Measurements from ENCODE around the gene TSTD2. TPM values are rescaled to one million over a fixed set of nuclear protein-coding genes. Genes with fewer than 3 reads are reported as not detected.

TSTD2 gene
- total RNA-seq, 6 donors from 2014 or later, result 10.4 to 26.0 (median 21.0) TPM

DNA sequence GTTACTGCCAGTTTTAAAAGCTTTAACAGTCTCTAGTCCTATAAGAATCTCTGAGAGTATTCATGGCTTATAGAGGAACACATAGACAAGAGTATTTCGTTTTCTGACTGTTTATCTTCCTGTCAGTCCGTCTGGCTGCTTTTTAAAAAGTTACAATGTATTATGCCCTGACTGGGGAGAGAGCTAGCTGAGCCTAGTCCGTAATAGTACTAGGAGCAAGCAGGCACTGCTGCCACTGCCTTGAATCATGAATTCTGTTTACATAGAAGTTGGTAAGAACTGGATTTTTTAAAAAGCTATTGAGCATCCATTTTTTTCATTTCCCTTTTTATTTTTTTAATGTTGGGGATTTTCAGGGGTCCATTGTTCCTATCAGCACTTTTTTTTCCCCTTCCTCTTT is 37.4 kb upstream of the TSTD2 start:
- DNase-seq, result no peak
- H3K4me3 ChIP-seq, result no peak overlapping the region
- no peaks in the 10 kb centered on the region for H3K4me1 ChIP-seq
- H3K9me3 ChIP-seq, result no peaks in the 10 kb centered on the region
- no peak overlapping the region for H3K27ac ChIP-seq
- 47 to 77% methylated on average over 3 of the region's 3 CpGs for WGBS, 2 donors
- peaks cover 55 to 100% (median 71%) of the 10 kb centered on the region in 4 donors for H3K36me3 ChIP-seq
- no peak for ATAC-seq (ENCODE audit: low FRiP score in 2 of 2)
- no peak for TF ChIP-seq CTCF (IDR thresholded peaks at IDR 0.05)
- TF ChIP-seq POLR2AphosphoS5 (IDR thresholded peaks at IDR 0.05), result no peak
- TF ChIP-seq POLR2A (IDR thresholded peaks at IDR 0.05), result no peak
- TF ChIP-seq EP300 (IDR thresholded peaks at IDR 0.05), result no peak
- no peaks in the 10 kb centered on the region for H3K27me3 ChIP-seq

DNA sequence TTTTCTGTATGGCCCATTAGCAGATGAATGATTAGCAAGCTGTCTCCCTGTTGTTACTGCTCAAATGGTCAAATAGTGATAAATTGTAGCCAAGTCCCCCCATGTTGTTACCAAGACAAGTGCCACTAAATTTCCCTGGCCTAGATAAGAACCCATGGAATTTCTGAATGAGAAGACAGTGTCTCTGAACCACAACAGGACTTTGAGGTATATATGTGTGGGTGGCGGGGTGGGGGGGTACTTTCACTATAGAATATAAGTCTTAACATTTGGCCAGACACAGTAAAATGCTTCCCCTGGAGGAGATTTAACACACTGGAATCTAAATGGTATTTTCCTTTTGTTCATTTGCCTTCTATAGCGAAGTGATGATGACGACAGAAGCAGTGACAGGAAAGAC is 35.3 kb upstream of the TSTD2 start:
- TF ChIP-seq POLR2AphosphoS5 (IDR thresholded peaks at IDR 0.05), result no peak
- no peak for TF ChIP-seq CTCF (IDR thresholded peaks at IDR 0.05)
- no peak for TF ChIP-seq POLR2A (IDR thresholded peaks at IDR 0.05)
- TF ChIP-seq EP300 (IDR thresholded peaks at IDR 0.05), result no peak
- Histone ChIP-seq H3K27ac (no peak overlapping the region), H3K4me1 (no peaks in the 10 kb centered on the region), H3K36me3 (peaks cover 69 to 100% (median 71%) of the 10 kb centered on the region in 4 donors), H3K27me3 (no peaks in the 10 kb centered on the region), H3K9me3 (no peaks in the 10 kb centered on the region), H3K4me3 (no peak overlapping the region)
- whole genome bisulfite sequencing, 2 donors, result 65 to 94% methylated on average over 3 of the region's 3 CpGs
- no peak for ATAC-seq (ENCODE audit: low FRiP score in 2 of 2)
- DNase-seq, result no peak

- no peak for TF ChIP-seq CTCF (IDR thresholded peaks at IDR 0.05)
- no peak for TF ChIP-seq POLR2AphosphoS5 (IDR thresholded peaks at IDR 0.05)
- TF ChIP-seq POLR2A (IDR thresholded peaks at IDR 0.05), result no peak
- no peak for TF ChIP-seq EP300 (IDR thresholded peaks at IDR 0.05)
- Histone ChIP-seq H3K9me3 (no peaks in the 10 kb centered on the region), H3K36me3 (peaks cover 58 to 100% (median 64%) of the 10 kb centered on the region in 4 donors), H3K4me1 (no peaks in the 10 kb centered on the region), H3K4me3 (no peak overlapping the region), H3K27ac (no peak overlapping the region), H3K27me3 (no peaks in the 10 kb centered on the region)
- ATAC-seq (ENCODE audit: low FRiP score in 2 of 2) (no peak), DNase-seq (no peak)
- WGBS, 2 donors, result 71 to 74% methylated on average over 5 of the region's 5 CpGs
Measured at GRCh38 chr9:97666907-97667686, 33.9 kb upstream of the TSTD2 start.

- WGBS, 2 donors, result 88 to 91% methylated on average over 3 of the region's 3 CpGs
- DNase-seq (no peak), ATAC-seq (ENCODE audit: low FRiP score in 2 of 2) (no peak)
- peaks cover 58 to 100% (median 61%) of the 10 kb centered on the region in 4 donors for H3K36me3 ChIP-seq
- H3K4me1 ChIP-seq, result no peaks in the 10 kb centered on the region
- no peak overlapping the region for H3K4me3 ChIP-seq
- no peak overlapping the region for H3K27ac ChIP-seq
- H3K27me3 ChIP-seq, result no peaks in the 10 kb centered on the region
- H3K9me3 ChIP-seq, result no peaks in the 10 kb centered on the region
- TF ChIP-seq POLR2A (IDR thresholded peaks at IDR 0.05) (no peak), CTCF (IDR thresholded peaks at IDR 0.05) (no peak), POLR2AphosphoS5 (IDR thresholded peaks at IDR 0.05) (no peak), EP300 (IDR thresholded peaks at IDR 0.05) (no peak)
Measured at GRCh38 chr9:97665742-97666141, 32.6 kb upstream of the TSTD2 start.

DNA sequence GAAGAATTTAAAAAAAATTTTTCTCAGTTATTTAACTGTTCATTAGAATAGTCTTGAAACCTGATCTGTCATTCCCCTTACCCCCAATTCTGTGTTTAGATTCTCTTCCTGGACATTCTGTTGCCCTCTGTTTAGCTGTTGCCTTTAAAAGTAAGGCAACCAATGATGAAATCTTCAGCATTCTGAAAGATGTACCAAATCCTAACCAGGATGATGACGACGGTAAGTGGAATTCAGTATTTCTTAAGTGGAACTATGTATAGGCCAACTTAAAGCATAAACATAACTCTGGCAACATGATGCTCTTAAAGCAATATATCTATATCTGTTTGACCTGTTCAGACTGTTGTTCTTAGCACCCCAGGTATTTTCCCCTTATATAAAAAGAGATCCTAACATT is 27.7 kb upstream of the TSTD2 start:
- H3K27ac ChIP-seq, result no peak overlapping the region
- no peak for ATAC-seq (ENCODE audit: low FRiP score in 2 of 2)
- no peaks in the 10 kb centered on the region for H3K27me3 ChIP-seq
- 82 to 92% methylated on average over 2 of the region's 2 CpGs for WGBS, 2 donors
- H3K9me3 ChIP-seq, result no peaks in the 10 kb centered on the region
- H3K4me1 ChIP-seq, result no peaks in the 10 kb centered on the region
- H3K36me3 ChIP-seq, result peaks cover 34 to 100% (median 56%) of the 10 kb centered on the region in 4 donors
- no peak for TF ChIP-seq CTCF (IDR thresholded peaks at IDR 0.05)
- no peak for TF ChIP-seq POLR2AphosphoS5 (IDR thresholded peaks at IDR 0.05)
- TF ChIP-seq EP300 (IDR thresholded peaks at IDR 0.05), result no peak
- H3K4me3 ChIP-seq, result no peak overlapping the region
- DNase-seq, result no peak
